GM12801 (cell line): ENCODE results near the gene BICDL2.

Experiments used
- CTCF ChIP-seq: IDR thresholded peaks from one replicate; pipeline ENCODE4 v1.5.1; 2011; ENCODE audit warnings: control low read depth; ENCODE audit not compliant: insufficient read length; ENCODE audit errors: extremely low read depth

BICDL2 gene

GRCh38 chr16:3025032-3026002, 11.4 kb downstream of the BICDL2 start:
- no peak for TF ChIP-seq CTCF

- TF ChIP-seq CTCF: no peak
Observed at GRCh38 chr16:3023669-3024478, 12.9 kb downstream of the BICDL2 start, which contains the start of the genes HCFC1R1 and THOC6. Gene HCFC1R1, minus strand, starts transcription at chr16:3023942. Its CDS starts 1 bp downstream, at chr16:3023941. Gene THOC6, plus strand, starts transcription at chr16:3024035. Its CDS starts 292 bp downstream, at chr16:3024327.

GRCh38 chr16:3023415-3023668, 13.4 kb downstream of the BICDL2 start:
- TF ChIP-seq CTCF: no peak

GRCh38 chr16:3022684-3023414, 13.9 kb downstream of the BICDL2 start:
- TF ChIP-seq CTCF: no peak

- no peak for TF ChIP-seq CTCF
Observed at GRCh38 chr16:3022208-3022683, 14.5 kb downstream of the BICDL2 start.

- no peak for TF ChIP-seq CTCF
Observed at GRCh38 chr16:3021449-3022207, 15.1 kb downstream of the BICDL2 start.
